Neutrophil (primary cell): ENCODE data around the gene AIP.

ENCODE experiments used
- H3K27ac ChIP-seq: fragments of 200-600 bp; sonication (generic); 2 replicates; pipeline ENCODE4 v1.5.1; 2016; ENCODE audit warnings: mild to moderate bottlenecking, moderate library complexity
- H3K27me3 ChIP-seq: fragments of 200-600 bp; sonication (generic); 2 replicates; pipeline ENCODE4 v1.6.0; 2016; ENCODE audit warnings: mild to moderate bottlenecking
- H3K36me3 ChIP-seq: fragments of 200-600 bp; sonication (generic); 2 replicates; pipeline ENCODE4 v1.5.1; 2017
- H3K4me1 ChIP-seq, 2 experiments: fragments of 200-600 bp in 1 of 2; sonication (generic) in 1 of 2; 1 replicate in 1 of 2; 2 replicates in 1 of 2; pipeline versions ENCODE4 v1.5.1 to v1.6.1; 2013 to 2016; ENCODE audit warnings: low read depth in 1 of 2, low read length in 1 of 2, mild to moderate bottlenecking in 1 of 2, moderate library complexity in 1 of 2; ENCODE audit not compliant: control insufficient read depth in 1 of 2, insufficient read depth in 1 of 2
- H3K4me3 ChIP-seq, 2 experiments: fragments of 200-600 bp in 1 of 2; sonication (generic) in 1 of 2; 1 replicate in 1 of 2; 2 replicates in 1 of 2; pipeline ENCODE4 v1.5.1; 2013 to 2016; ENCODE audit warnings: low read depth in 1 of 2, low read length in 1 of 2, mild to moderate bottlenecking in 1 of 2, moderate library complexity in 1 of 2
- H3K9me3 ChIP-seq: fragments of 200-600 bp; sonication (generic); 2 replicates; pipeline ENCODE4 v1.5.1; 2016
- TF ChIP-seq, protein P1 (sequence below): fragments of 200-600 bp; sonication (generic); IDR thresholded peaks from 2 replicates; pipeline ENCODE4 v1.5.1; 2016; ENCODE audit warnings: antibody characterized with exemption

Gene AIP

DNA sequence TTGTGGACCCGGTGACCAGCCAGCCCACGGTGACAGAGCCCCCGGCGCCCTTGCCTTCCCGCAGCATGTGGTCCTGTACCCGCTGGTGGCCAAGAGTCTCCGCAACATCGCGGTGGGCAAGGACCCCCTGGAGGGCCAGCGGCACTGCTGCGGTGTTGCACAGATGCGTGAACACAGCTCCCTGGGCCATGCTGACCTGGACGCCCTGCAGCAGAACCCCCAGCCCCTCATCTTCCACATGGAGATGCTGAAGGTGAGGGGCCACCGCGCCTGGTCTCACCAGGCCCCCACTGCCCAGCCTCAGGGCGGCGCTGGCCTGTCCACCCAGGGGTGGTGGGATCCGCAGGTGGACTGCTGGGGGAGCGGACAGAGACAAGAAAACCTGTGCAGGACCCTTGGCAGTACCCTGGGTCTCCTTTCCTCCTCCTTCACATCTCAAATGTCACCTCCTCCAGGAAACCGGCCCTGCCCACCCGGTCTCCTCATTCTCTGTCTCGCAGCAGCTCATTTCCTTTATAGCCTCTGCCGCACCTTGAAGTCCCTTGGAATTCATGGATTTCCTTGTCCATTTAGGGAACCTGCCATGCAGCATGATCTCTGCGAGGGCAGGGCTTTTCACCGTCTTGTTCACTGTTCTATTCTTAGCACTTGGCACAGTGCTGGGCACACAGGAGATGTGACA is 6.5 kb downstream of the AIP start:
- H3K4me3 ChIP-seq: no peak overlapping the region
- H3K36me3 ChIP-seq: peaks cover 67% of the 10 kb centered on the region
- H3K4me1 ChIP-seq: peaks cover 23% of the 10 kb centered on the region in 2 experiments
- no peaks in the 10 kb centered on the region for H3K27me3 ChIP-seq
- H3K27ac ChIP-seq: no peak overlapping the region
- TF ChIP-seq, protein P1, sequence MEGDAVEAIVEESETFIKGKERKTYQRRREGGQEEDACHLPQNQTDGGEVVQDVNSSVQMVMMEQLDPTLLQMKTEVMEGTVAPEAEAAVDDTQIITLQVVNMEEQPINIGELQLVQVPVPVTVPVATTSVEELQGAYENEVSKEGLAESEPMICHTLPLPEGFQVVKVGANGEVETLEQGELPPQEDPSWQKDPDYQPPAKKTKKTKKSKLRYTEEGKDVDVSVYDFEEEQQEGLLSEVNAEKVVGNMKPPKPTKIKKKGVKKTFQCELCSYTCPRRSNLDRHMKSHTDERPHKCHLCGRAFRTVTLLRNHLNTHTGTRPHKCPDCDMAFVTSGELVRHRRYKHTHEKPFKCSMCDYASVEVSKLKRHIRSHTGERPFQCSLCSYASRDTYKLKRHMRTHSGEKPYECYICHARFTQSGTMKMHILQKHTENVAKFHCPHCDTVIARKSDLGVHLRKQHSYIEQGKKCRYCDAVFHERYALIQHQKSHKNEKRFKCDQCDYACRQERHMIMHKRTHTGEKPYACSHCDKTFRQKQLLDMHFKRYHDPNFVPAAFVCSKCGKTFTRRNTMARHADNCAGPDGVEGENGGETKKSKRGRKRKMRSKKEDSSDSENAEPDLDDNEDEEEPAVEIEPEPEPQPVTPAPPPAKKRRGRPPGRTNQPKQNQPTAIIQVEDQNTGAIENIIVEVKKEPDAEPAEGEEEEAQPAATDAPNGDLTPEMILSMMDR: no peak
- no peaks in the 10 kb centered on the region for H3K9me3 ChIP-seq

DNA sequence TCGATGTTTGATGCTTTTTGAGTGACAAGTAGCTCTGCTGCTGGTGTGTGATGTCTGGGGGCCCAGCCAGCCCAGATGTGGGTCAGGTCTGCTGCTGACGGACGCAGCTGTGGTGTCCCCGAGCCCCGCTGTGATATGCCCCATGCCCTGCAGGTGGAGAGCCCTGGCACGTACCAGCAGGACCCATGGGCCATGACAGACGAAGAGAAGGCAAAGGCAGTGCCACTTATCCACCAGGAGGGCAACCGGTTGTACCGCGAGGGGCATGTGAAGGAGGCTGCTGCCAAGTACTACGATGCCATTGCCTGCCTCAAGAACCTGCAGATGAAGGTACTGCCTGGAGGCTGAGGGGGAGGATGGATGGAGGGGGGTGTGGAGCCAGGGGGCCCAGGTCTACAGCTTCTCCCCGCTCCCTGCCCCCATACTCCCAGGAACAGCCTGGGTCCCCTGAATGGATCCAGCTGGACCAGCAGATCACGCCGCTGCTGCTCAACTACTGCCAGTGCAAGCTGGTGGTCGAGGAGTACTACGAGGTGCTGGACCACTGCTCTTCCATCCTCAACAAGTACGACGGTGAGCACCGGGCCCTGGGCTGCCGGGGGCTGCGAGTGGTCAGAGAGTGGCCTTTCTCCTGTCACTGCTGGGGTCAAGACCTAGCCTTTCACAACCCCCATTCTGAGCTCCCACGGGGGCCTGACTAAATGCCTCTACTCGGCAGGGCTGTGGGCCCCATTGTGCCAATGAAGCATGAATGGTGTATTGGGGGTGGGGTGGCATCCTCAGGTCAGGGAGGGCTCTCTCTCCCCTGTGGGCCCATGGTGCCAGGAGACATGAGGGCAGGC is 7.3 kb downstream of the AIP start:
- Histone ChIP-seq H3K27ac (peak overlapping the region; percentile 4), H3K27me3 (no peaks in the 10 kb centered on the region), H3K4me3 (no peak overlapping the region), H3K36me3 (peaks cover 75% of the 10 kb centered on the region), H3K9me3 (no peaks in the 10 kb centered on the region), H3K4me1 (peaks cover 15 to 16% of the 10 kb centered on the region in 2 experiments)
- TF ChIP-seq, protein P1: no peak

DNA sequence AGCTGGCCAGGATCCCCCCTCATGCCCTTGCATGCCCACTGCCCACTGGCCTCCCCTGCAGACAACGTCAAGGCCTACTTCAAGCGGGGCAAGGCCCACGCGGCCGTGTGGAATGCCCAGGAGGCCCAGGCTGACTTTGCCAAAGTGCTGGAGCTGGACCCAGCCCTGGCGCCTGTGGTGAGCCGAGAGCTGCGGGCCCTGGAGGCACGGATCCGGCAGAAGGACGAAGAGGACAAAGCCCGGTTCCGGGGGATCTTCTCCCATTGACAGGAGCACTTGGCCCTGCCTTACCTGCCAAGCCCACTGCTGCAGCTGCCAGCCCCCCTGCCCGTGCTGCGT is 7.9 kb downstream of the AIP start:
- H3K4me1 ChIP-seq: peaks cover 10 to 11% of the 10 kb centered on the region in 2 experiments
- peaks cover 81% of the 10 kb centered on the region for H3K36me3 ChIP-seq
- H3K4me3 ChIP-seq: no peak overlapping the region
- no peaks in the 10 kb centered on the region for H3K27me3 ChIP-seq
- H3K9me3 ChIP-seq: no peaks in the 10 kb centered on the region
- H3K27ac ChIP-seq: no peak overlapping the region
- TF ChIP-seq, protein P1: no peak

DNA sequence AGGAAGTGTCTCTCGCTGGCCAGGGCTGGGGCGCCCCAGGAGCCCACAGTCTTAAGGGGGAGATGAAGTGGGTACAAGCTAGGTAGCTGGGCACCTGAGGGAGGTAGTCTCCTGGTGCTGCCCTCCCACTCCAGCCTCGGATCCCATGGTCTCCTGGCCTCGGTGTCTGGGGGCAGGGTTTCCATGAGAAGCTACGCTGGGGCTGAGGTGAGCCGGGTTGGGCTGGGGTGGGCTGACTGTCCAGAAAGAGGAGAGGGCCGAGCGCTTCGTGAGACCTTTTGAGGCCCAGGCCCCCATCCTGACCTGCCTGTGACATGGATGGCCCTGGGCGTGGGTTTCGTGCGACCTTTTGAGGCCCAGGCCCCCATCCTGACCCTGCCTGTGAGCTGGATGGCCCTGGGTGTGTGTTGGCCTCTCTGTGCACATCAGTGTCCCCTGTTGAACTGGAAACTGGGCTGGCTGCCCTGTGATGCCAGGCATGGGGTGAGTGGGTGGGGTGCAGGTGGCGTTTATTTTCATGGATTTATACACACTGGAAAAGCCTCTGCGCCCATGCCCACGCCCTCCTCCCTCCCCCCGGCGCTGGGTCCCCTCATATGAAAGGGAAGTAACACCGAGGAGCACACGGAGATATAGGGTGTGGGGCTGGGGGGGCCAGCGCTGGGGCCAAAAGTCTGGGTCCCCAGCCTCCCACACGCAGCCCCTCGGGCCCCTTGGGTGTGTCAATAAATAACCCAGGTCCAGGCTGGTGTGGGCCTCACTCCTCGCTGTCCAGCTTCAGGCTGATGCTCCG is 8.6 kb downstream of the AIP start:
- no peak overlapping the region for H3K27ac ChIP-seq
- no peaks in the 10 kb centered on the region for H3K27me3 ChIP-seq
- TF ChIP-seq, protein P1: no peak
- no peak overlapping the region for H3K4me3 ChIP-seq
- peaks cover 89% of the 10 kb centered on the region for H3K36me3 ChIP-seq
- peaks cover 3% of the 10 kb centered on the region in 2 experiments for H3K4me1 ChIP-seq
- no peaks in the 10 kb centered on the region for H3K9me3 ChIP-seq

DNA sequence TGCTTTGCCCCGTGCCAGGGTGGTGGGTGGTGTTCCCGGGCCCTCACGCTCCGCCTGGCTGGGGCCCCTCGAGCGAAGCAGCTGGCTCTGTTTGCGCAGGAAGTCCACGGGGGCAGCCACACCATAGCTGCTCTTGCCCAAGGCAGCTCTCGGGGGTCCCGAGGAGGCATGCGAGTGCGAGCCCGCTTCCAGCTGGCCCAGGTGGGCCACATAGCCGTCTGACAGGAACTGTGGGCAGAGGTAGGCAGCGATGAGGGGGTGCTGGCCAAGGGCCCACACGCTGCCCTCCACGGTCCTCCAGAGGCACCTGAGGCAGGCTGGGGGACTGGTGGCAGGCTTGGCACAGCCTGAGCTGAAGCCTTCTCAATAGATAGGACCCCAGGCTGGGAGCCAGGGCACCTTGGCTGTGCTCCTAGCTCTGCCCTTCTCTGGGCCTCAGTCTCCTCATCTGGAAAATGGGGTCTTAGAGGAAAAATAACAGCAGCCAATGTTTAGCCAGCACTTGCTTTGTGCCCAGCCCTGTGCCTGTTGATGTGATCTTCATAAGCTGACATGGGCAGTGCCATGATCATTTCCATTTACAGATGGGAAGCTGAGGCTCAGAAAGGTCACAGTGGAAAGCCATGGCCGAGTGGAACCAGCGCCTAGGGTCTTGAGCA is 9.4 kb downstream of the AIP start:
- Histone ChIP-seq H3K9me3 (no peaks in the 10 kb centered on the region), H3K27me3 (no peaks in the 10 kb centered on the region), H3K4me1 (no peaks in the 10 kb centered on the region), H3K27ac (no peak overlapping the region), H3K4me3 (no peak overlapping the region), H3K36me3 (peaks cover 95% of the 10 kb centered on the region)
- TF ChIP-seq, protein P1: no peak
